DND-41 (cell line): ENCODE data around the gene ATP2A3.
"Not testable (repeated sequence)": the region's sequence is repeated elsewhere in the genome, so short reads cannot be mapped to it uniquely, and the experiment has no call there.

Experiments used
- ATAC-seq: fragments of 200-7000 bp; cut with Tn5 transposase; 3 replicates; pipeline ENCODE4 v1.9.1; 2021; ENCODE audit warnings: low read depth; ENCODE audit not compliant: insufficient read depth
- DNase-seq: peaks from one replicate; pipeline ENCODE4 v3.0.0-alpha.2; 2020
- H2AFZ ChIP-seq: 2 replicates; pipeline ENCODE4 v1.6.0; 2012; ENCODE audit warnings: low read depth, low read length
- H3K27ac ChIP-seq: 2 replicates; pipeline ENCODE4 v1.5.1; 2012; ENCODE audit warnings: low read length, inconsistent platforms
- H3K27me3 ChIP-seq: fragments of 200-600 bp; sonication (generic); 2 replicates; pipeline ENCODE4 v1.6.0; 2012; ENCODE audit warnings: low read length, mild to moderate bottlenecking, inconsistent platforms; ENCODE audit not compliant: insufficient read depth, poor library complexity
- H3K36me3 ChIP-seq: 2 replicates; pipeline ENCODE4 v1.5.1; 2012; ENCODE audit warnings: low read length, inconsistent platforms; ENCODE audit not compliant: insufficient read depth
- H3K4me1 ChIP-seq: 2 replicates; pipeline ENCODE4 v1.5.1; 2012; ENCODE audit warnings: mild to moderate bottlenecking, low read length; ENCODE audit not compliant: insufficient read depth
- H3K4me2 ChIP-seq: 2 replicates; pipeline ENCODE4 v1.6.0; 2012; ENCODE audit warnings: mild to moderate bottlenecking, moderate library complexity, low read length, inconsistent platforms; ENCODE audit not compliant: insufficient read depth
- H3K4me3 ChIP-seq, 2 experiments: fragments of 200-600 bp in 1 of 2; shearing (Covaris generic) in 1 of 2; 2 replicates each; pipeline ENCODE4 v1.5.1; 2012 to 2016; ENCODE audit warnings: inconsistent platforms in 2 of 2, low read length in 2 of 2, mild to moderate bottlenecking in 2 of 2, low read depth in 1 of 2, moderate library complexity in 1 of 2
- H3K79me2 ChIP-seq: 2 replicates; pipeline ENCODE4 v1.6.0; 2012; ENCODE audit warnings: low read length, inconsistent platforms; ENCODE audit not compliant: insufficient read depth
- H3K9ac ChIP-seq: 2 replicates; pipeline ENCODE4 v1.6.0; 2012; ENCODE audit warnings: low read depth, mild to moderate bottlenecking, inconsistent platforms, low read length, moderate library complexity
- H3K9me3 ChIP-seq: 2 replicates; pipeline ENCODE4 v1.5.1; 2012; ENCODE audit warnings: low read length, moderate library complexity, mild to moderate bottlenecking, inconsistent platforms; ENCODE audit not compliant: insufficient read depth, severe bottlenecking
- H4K20me1 ChIP-seq: 2 replicates; pipeline ENCODE4 v1.6.0; 2012; ENCODE audit warnings: low read length; ENCODE audit not compliant: insufficient read depth
- CTCF ChIP-seq: IDR thresholded peaks from 2 replicates; pipeline ENCODE4 v1.5.1; 2012; ENCODE audit warnings: borderline replicate concordance, low read length, moderate library complexity, mild to moderate bottlenecking; ENCODE audit not compliant: poor library complexity, severe bottlenecking; ENCODE audit errors: extremely low read depth
- EZH2 ChIP-seq: IDR thresholded peaks from 3 replicates; pipeline ENCODE4 v1.6.1; 2012; ENCODE audit warnings: borderline replicate concordance, low read depth, mild to moderate bottlenecking, moderate library complexity, low read length, inconsistent platforms; ENCODE audit not compliant: severe bottlenecking

Gene ATP2A3

DNA sequence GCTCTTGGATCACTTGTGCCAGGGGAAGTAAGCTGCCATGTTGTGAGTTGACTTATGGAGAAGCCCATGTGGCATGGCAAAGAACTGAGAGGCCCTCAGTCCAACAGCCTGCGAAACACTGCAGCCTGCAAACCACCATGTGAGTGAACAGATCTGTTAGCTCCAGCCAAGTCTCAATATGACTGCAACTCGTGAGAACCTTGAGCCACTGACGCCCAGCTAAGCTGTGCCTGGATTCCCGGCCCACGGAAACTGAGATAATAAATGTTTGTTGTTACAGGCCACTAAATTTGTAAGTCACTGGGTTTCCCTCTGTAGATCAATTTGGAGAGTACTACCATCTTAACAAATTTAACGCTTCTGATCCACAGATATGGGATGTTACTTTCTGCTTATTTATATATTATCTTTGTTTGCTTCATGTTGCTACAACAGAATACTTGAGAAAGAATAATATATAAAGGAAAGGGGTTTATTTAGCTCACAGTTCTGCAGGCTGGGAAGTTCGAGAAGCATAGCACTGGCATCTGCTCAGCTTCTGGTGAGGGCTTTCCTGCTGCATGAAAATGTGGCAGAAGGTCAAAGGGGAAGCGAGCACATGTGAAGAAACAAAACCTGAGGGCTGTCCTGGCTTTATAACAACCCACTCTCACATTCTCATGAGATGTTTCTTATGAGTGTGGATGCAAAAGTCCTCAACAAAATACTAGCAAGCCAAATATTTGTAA, 29.4 kb upstream of the ATP2A3 start:
- no peaks in the 10 kb centered on the region for H3K79me2 ChIP-seq
- no peak overlapping the region for H3K9ac ChIP-seq
- TF ChIP-seq CTCF (no peak), EZH2 (no peak)
- H3K4me3 ChIP-seq: no peak overlapping the region
- H4K20me1 ChIP-seq: no peaks in the 10 kb centered on the region
- no peaks in the 10 kb centered on the region for H3K27me3 ChIP-seq
- H2AFZ ChIP-seq: no peak overlapping the region
- ATAC-seq: no peak
- no peaks in the 10 kb centered on the region for H3K4me1 ChIP-seq
- peaks cover 3% of the 10 kb centered on the region for H3K9me3 ChIP-seq
- no peak for DNase-seq
- no peak overlapping the region for H3K4me2 ChIP-seq
- H3K36me3 ChIP-seq: no peaks in the 10 kb centered on the region
- H3K27ac ChIP-seq: no peak overlapping the region

DNA sequence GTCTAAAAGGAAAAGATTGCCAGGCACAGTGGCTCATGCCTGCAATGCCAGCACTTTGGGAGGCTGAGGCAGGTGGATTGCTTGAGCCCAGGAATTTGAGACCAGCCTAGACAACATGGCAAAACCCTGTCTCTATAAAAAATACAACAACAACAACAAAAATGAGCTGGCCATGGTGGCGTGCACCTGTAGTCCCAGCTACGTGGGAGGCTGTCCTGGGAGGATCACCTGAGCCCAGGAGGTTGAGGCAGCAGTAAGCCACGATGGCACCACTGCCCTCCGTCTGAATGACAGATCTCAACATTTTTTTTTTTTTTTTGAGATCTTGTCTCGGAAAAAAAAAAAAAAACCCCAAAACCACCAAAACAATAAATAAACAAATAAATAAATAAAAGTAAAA, 28.1 kb upstream of the ATP2A3 start:
- H3K27ac ChIP-seq: no peak overlapping the region
- TF ChIP-seq CTCF (no peak), EZH2 (no peak)
- no peak for DNase-seq
- no peak overlapping the region for H2AFZ ChIP-seq
- H3K4me1 ChIP-seq: no peaks in the 10 kb centered on the region
- ATAC-seq: no peak
- no peaks in the 10 kb centered on the region for H4K20me1 ChIP-seq
- peaks cover 3% of the 10 kb centered on the region for H3K9me3 ChIP-seq
- no peak overlapping the region for H3K9ac ChIP-seq
- no peak overlapping the region for H3K4me2 ChIP-seq
- H3K36me3 ChIP-seq: no peaks in the 10 kb centered on the region
- no peak overlapping the region for H3K4me3 ChIP-seq
- no peaks in the 10 kb centered on the region for H3K27me3 ChIP-seq
- H3K79me2 ChIP-seq: no peaks in the 10 kb centered on the region

GRCh38 chr17:3991699-3992098, 27.5 kb upstream of the ATP2A3 start:
- H3K4me1 ChIP-seq, H3K9ac ChIP-seq, H2AFZ ChIP-seq, H3K36me3 ChIP-seq, DNase-seq, H3K27me3 ChIP-seq, H3K4me3 ChIP-seq, H3K27ac ChIP-seq, H4K20me1 ChIP-seq, H3K4me2 ChIP-seq, ATAC-seq, H3K9me3 ChIP-seq, H3K79me2 ChIP-seq: not testable (repeated sequence)

DNA sequence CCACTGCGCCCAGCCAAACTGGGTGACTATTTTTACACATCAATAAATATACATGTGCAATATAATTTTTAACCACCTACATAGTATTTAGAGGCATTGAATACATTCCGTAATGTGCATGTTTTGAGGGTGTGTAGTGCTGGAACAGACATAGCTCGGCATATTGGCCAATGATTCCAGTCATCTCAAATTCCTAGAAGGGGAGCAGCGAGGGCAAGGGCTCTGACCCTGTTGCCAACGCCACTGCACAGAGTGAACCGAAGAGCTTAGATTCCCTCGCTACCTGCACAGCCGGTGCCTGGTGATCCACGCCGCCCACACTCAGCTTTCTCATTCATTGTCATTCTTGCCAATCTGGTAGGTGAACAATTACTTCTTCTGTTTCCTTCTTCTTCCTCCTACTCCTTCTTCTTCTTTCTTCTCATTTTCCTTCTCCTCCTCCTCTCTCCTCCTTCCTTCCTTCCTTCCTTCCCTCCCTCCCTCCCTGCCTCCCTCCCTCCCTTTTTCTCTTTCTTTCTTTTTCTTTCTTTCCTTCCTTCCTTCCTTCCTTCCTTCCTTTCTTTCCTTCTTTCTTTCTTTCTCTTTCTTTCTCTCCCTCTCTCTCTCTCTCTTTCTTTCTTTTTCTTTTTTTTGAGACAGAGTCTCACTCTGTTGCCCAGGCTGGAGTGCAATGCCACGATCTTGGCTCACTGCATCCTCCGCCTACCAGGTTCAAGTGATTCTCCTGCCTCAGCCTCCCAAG, 26.3 kb upstream of the ATP2A3 start:
- DNase-seq: no peak
- H3K9me3 ChIP-seq: peaks cover 3% of the 10 kb centered on the region
- no peak overlapping the region for H3K9ac ChIP-seq
- no peaks in the 10 kb centered on the region for H3K79me2 ChIP-seq
- H3K27ac ChIP-seq: no peak overlapping the region
- ATAC-seq: no peak
- no peak overlapping the region for H3K4me3 ChIP-seq
- no peaks in the 10 kb centered on the region for H3K4me1 ChIP-seq
- no peaks in the 10 kb centered on the region for H3K27me3 ChIP-seq
- H3K4me2 ChIP-seq: no peak overlapping the region
- TF ChIP-seq EZH2 (no peak), CTCF (no peak)
- no peak overlapping the region for H2AFZ ChIP-seq
- no peaks in the 10 kb centered on the region for H3K36me3 ChIP-seq
- H4K20me1 ChIP-seq: no peaks in the 10 kb centered on the region
